DMS153 treated with DMSO at 0.1 percent for 48 hours (cell line): ENCODE data around the gene SHANK1.

Experiments used
- DNase-seq: peaks from one replicate; lab custom pipeline; 2025; ENCODE audit not compliant: unreplicated experiment; lab: John Stamatoyannopoulos, UW

Gene SHANK1

DNA sequence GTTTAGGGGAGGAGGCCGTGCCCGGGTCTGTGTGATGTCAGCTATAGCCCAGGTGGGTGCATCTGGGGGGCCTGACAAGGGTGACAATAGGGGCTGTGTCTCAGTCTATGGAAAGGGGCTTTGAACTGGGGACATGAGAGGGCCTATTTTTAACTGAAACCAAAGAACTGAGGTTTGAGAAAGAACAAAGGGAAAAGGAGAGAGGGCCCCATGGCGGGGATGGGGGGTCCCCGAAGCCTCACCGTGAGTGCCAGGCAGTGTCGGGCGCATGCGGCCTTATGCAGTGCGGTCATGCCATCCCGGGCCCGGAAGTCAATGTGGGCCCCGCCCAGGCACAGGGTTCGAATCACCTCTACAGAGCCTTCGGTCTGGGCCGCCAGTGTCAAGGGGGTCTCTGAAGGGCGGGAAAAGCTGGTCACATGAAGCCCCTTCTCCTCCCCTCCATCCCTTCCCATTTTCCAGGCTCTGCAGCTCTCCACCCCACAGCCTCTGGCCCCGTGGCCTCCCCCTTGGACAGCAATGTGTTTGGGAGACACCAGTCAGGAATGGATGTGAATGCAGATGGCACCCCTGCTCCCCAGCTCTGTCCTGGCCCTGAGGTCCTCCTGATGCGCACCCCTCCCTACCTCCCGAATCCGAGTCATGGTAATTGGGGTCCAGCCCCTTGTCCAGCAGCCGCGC lies 5.9 kb downstream of the SHANK1 start:
- DNase-seq, result no peak

DNA sequence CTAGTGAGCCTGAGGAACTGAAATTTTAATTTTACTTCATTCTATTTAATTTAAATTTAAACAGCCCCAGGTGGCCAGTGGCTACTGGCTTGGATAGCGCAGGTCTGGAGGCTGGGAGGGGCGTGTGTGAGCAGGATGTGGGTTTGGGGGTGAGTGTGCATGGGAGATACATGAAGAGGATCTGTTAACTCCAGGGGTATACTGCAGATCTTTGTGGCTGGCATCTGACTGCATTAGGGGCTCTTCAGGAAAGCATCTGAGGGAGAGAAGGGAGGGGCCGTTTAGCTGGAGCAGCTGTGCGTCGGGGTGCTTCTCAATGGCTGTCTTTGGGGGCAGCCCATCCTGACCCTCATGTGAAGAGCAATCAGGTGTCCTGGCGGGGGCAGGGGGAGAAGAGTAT lies 6.8 kb downstream of the SHANK1 start:
- no peak for DNase-seq

DNA sequence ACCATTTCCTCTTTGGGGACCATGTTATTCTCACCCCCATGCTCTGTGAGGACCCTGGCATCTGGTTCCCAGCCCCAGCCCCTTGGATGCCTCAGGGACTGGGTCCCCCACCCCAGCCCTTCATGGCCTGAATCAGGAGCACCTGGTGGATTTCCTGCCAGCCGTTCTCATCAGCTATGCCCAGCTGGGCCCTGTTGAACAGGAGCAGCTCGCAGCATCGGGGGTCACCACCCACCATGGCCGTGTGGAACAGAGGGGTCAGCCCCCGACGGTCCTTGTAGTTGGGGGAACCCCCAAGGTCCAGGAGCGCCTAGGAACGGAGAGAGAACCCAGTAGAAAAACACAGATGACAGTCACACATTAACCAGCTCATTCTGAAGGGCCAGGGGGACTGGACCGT lies 7.8 kb downstream of the SHANK1 start:
- no peak for DNase-seq

DNA sequence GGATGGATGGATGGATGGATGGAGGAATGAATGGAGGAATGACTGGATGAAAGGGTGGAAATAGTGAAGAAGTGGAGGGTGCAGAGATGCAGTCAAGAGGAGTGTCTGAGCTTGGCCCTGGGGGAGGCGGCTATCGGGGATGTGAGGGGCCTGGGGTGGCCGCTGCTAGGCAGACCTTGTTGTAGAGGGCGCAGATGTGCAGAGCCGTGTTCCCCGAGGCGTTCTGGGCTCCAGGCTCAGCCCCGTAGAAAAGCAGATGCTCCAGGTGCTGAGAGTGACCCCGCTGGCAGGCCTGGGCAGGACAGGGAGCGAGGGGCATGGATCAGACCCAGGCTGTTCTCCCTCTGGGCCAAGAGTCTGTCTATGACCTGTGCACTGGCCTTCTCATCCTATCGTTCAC lies 8.4 kb downstream of the SHANK1 start:
- no peak for DNase-seq

DNA sequence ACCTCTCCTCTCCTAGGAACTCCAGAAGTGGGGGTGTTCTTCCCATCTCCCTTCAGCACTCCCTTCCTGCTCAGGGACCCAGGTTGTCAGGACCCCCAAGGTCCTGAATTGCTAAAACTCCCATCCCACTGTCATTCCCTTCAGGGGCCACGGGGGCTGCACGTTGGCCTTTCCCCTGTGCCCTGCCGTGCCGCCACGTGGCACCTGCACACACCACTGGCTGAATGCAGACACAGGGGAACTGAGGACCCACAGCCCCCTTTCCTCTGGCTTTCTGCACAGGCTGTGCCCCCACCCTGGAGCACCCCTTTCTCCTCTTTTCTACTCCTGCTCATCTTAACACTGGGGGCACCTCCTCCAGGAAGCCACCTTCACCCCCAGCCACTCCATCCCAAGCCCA lies 9.0 kb downstream of the SHANK1 start:
- no peak for DNase-seq

DNA sequence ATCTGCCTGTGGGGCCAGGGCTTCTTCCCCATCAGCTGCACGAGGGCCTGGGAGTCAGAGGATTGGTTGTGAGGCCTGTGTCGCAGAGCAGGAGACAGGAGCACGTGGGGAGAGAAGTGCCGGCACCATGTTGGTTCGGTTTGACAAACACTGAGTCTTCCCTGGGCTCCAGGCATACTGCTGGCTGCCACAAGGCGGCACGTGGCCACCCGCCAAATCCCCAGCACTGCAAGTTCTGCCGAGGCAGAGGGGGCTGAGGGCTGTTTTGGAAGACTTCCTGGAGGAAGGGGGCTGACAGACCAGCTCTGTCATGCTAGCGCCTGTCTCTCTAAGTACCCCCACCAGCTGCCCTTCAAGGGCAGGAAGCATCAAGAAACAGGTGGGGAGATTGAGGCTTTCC lies 9.5 kb downstream of the SHANK1 start:
- DNase-seq, result no peak

DNA sequence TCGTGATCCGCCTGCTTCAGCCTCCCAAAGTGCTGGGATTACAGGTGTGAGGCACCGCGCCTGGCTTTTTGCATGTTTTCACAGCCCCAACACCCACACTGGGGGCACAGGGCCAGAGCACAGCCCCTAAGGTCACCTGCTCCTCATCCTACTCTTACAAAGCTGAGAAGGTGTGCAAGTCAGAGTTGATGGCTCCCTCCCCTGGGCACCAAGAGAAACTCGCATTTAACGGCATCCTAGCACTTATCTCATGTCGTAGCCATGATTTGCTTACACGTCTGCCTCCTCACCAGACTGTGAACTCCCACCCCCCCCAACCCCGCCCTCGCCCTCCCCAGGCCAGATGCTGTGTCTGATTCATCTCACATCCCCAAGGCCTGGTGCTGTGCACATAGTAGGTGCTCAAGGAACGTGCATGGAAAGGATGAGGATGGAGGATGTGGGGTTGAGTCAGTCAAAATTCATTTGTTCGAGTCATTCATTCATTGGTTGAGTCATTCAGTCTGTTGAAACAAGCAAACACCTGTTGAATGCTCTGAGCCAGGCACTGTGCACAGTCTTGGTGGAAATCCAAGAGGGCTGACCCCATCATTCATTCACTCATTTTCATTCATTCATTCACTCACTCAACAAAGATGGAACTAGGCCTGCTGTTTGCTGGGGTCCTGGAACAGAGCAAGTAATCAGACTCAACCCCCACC lies 11.3 kb downstream of the SHANK1 start:
- DNase-seq, result no peak

DNA sequence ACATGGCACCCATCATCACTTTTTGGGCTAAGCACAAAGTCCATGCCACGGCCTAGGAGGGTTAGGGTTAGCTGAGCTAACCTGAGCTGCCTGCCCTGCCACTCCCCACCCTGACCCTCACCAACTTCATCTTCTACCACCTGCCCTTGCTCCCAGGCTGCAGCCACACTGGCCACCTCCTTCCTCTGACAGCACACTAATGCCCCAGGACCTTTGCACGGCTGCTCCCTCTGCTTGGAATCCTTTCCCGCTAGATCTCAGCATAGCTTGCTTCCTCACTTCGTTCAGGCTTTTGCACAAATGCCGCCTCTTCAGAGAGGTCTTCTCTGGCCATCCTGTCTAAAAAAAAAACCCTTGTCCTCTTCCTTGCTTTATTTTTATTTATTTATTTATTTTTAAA lies 13.2 kb downstream of the SHANK1 start:
- no peak for DNase-seq

DNA sequence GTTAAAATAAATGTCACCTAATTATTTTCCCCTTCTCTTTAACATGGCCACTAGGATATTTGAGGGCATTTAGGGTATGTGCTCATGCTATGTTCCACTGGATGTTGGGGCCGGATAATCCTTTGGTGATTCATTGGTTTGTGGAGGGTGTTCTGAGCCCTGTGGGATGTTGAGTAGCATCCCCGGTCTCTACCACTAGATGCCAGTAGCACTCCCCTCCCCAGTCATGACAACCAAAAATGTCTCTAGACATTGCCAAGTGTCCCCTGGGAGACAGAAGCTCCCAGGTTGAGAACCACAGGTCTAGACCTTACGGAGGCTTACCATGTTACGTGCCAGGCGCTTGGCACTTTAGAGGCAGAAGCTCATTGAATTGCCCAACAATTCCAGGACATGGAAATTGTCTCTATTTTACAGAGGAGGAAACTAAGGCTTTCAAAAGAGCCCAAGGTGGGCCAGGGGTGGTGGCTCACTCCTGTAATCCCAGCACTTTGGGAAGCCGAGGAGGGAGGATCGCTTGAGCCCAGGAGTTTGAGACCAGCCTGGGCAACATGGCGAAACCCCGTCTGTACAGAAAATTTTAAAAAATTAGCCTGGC lies 14.1 kb downstream of the SHANK1 start:
- DNase-seq, result peak; percentile 10

DNA sequence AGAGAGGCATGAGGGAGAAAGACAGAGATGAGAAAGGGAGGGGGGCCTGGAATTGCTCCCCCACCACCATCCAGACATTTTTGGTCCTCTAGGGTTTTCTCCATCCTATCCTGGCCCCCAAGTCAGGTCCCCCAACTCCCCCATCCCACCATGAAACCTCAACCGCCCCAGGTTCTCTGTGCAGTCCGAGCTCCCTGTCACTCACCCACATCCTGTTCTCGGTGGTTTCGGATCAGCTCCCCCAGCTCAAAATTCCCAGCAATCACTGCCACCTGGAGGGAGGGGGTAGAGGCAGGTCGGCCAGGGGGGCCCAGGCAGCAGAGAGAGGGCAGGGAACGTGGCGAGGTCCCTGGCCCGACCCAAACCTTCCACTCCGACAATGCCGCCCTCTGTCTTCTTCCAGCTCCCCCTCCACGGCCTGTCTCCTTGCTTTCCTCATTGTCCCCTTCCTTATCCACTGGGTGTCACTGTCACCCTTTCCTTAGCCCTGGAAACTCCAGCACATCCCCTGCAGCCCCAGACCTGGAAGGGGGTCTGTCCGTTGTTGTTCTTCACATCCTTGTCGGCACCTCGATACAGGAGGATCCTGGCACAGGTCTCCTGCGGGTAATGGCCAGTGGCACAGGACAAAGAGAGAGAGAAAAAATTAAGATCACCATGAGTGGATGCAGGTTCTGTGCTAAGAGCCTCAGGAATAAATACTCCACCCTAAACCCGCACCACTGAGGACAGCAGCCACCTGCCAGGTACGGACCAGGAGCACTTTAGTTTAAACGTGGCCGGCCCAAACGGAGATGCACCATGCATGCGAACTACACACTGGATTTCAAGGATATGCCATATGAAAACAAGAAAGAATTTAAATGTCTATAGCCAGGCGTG lies 15.4 kb downstream of the SHANK1 start:
- DNase-seq, result no peak

DNA sequence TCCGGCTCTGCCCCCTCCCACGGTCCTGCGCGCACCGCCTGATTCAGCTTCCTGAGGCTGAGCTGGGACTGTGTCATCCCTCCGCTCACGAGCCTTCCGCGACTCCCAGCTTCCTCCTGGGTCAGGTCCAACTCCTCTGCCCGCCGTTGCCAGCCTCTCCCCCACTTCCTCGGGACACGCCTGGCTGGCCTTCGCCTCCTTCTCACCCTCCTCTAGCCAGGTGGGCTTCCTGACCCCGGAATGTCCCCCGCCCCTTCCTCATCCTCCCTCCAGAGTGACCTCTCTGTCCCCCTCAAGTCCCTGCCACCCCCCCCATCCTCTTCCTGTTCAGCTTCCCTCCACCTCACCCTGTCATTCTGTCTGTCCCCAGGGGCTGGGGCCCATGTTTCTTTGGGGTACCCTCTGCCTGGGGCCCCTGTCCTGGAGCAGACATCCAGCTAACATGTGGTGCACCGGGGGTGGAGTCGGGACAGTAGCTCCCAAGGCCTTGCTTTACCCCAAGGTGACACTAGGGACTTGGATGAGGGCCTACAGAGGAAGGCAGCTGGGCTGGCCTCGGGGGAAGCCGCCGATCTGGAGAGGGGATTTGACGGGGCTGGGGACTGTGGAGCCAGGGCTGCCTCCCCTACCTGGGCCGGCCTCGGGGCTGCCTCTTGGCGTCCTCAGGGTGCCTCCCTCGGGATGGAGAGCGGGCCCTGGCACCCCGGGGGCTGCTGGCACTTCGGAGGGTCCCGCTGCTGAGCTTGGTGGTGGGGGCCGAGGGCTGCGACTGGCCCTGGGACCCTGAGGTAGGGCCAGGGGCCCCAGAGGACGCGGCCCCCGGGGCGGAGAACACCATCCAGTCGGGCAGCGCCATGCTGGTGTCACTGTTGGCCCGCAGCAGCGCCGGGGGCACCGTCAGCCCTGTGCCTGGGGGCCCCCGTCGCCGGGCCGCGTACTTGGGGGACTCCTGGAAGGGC lies 16.5 kb downstream of the SHANK1 start:
- DNase-seq, result no peak

DNA sequence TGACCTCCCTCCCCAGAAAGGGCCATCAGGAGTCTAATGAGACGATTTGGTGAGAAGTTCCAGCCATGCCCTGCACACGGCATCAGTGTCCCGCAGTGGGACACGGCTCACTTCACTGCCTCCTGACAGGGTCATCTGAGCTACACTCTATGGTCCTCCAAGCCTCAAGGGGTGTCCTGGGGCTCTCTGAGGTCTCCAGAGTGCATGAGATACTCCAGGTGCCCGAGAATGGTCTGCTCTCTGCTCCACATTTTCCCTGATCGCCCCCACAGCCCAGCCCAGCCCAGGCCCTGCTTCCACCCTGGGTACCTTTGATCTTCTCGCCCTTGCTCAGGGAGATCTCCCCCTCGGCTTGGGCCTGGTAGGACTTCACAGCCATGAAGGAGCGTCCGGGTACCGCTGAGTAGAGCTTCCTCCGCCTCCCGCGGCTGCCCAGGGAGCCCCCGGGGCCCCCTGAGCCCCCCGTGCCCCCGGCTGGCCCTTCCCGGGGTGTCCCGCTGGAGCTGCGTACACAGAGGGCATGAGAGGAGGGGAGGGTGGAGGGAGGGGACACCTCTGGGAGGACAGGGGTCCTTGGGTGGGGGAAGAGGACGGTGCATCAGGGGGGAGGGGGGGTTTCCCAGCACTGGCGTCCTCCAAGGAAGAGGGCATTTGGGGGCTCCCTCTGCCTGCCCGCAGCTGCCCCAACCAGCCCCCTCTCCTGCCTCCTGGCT lies 17.3 kb downstream of the SHANK1 start:
- DNase-seq, result no peak

DNA sequence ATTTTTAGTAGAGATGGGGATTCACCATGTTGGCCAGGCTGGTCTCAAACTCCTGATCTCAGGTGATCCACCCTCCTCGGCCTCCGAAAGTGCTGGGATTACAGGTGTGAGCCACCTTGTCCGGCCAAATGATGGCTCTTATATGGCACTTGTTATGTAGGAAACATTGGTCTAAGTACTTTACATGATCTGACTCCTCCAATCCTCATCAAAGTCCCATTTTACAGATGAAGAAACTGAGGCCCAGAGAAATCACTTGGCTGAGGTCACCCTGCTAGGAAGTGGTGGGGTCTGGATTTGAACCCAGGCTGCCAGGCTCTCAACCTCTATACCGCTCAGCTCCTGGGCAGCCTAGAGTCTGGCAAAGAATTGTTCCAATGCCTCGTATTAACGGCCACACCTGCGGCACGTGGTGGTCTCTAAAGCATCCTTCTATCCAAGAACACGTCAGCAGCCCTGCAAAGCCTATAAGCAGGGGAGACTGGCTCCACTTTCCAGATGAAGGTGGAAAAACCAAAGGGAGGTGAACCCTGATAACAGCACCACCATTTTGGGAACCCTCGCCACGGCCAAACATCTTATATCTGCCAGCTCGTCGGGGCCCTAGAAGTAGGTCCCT lies 18.1 kb downstream of the SHANK1 start:
- DNase-seq, result no peak

DNA sequence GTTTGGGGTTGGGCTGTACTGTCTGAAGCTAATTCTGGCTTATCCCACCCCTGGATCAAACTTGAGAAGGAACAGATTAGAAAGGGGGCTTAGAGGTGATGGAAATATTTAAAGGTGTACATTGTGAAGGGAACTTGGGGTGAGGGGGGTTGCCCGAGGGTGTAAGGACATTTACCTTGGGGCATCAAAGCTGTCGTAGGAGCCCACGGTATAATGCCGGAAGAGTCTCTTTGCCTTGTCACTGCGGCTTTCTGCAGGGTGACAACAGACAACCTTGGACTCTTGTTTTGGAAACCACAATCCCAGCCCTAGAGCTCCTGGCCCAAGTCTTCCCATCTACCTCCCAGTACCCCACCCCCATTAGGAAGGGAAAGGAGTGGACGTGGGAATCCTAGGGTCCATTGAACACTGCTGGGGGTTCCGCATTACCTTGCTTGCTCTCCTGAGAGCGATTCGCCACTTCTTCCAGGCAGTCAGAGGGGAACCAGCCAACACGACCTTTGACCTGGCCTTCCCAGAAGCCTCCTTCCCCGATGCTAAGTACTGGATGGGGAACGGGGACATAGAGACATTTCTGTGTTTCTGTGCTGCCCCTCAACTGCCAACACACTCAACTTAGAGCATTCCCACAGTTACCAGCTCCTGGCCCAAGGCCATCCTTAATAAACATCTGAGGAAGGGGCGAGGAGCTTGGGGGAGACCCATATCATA lies 22.0 kb downstream of the SHANK1 start:
- DNase-seq, result no peak

DNA sequence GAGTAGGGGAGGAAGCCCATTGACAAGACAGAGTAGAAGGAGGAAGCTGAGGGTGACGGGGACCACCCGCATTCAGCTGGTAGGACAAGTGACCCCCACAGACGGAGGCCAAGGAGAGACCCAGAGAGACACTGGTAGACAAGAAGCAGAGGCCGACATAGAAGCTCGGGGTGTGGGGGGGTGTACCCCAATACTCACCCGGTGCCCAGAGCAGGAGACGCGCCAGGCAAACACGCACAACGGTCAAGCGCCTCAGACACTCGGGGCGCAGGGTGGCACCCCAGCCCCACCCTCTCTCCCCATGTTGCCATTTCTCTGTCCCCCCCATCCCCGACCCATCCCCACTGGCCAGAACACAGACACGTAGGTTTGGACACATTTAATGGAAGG lies 23.5 kb downstream of the SHANK1 start:
- DNase-seq, result no peak

DNA sequence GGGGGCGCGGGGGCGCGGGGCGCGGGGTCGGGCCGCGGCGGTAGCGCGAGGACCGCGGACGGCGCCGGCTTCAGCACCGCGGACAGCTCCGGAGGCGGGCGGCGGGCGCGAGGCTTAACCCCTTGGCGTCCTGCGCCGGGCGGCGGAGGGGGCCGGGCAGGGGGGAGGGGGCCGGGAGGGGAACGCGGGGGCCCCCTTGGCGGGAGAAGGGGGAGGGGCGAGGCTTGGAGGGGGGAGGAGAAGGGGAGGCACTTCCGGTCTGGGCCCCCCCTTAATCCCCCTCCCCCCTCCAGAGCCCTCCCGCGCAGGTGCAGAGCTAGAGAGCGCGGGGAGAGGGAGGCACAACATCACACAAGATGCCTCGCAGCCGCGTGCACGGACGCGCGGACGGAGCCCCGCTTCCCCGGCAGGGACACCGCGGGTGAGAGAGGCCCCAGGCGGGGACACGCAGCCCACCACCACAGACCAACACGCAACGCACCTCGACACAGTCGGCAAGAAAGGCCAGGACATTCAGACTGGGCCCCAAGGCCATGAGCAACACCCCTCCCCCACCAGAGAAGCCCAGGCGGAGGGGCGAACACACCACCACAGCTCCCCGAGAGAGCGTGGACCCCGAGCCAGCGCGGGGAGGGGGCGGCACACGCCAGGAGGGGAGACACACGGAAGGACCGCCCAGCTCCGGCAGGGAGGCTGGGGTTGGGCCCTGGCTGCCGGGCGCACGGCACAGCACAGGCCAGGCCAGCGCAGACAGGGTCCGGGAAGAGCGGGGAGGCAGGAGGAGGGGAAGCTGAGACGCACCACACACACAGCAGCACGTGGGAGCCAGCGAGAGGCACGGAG lies 24.1 kb downstream of the SHANK1 start:
- no peak for DNase-seq

DNA sequence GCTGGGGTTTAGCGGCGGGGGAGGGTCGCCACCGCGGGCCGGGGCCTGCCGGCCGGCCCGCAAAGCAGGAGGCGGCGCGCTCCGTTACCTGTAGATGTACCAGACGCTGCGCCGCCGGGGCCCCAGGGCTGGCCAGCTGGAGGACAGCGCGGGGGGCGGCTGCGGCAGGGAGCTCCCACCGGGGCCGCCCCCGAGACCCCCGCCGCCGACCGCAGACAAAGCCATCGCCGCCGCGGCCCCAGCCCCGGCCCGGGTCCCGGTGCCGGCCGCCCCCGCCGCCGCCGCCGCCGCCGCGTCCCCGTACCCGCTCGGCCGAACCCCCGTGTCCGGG lies 24.8 kb downstream of the SHANK1 start:
- DNase-seq, result no peak
